Natural killer cell treated with Interleukin-12 subunit alpha and Interleukin-12 subunit beta and Interleukin-15 and Interleukin-18, amount 100 ng/mL, for 72 hours (primary cell): ENCODE measurements around the gene LYPD1. TPM values are rescaled to one million over a fixed set of nuclear protein-coding genes. Genes with fewer than 3 reads are reported as not detected.

ENCODE experiments used
- ATAC-seq, 2 donors: fragments of 150-1000 bp; cut with Tn5 transposase in 1 of 2; sonication (Bioruptor Pico), chemical (Tn5 transposase) in 1 of 2; 2 replicates each; pipeline ENCODE4 v1.10.0; 2021
- DNase-seq: peaks from one replicate; pipeline ENCODE4 v3.0.0; 2022; ENCODE audit warnings: low spot score
- H3K27ac Mint-ChIP-seq, 2 donors: 1 replicate in 1 of 2; 2 replicates in 1 of 2; pipeline ENCODE4 v1.8.0; 2022; ENCODE audit warnings: mixed read lengths in 2 of 2, mild to moderate bottlenecking in 1 of 2, moderate library complexity in 1 of 2
- H3K27me3 Mint-ChIP-seq, 2 donors: 1 replicate in 1 of 2; 2 replicates in 1 of 2; pipeline ENCODE4 v1.8.0; 2022; ENCODE audit warnings: mixed read lengths in 2 of 2
- H3K36me3 Mint-ChIP-seq: one replicate; pipeline ENCODE4 v1.8.0; 2022; ENCODE audit warnings: mixed read lengths
- H3K4me1 Mint-ChIP-seq, 2 donors: 1 replicate in 1 of 2; 2 replicates in 1 of 2; pipeline ENCODE4 v1.8.0; 2022; ENCODE audit warnings: low read depth in 2 of 2, mixed read lengths in 2 of 2, mild to moderate bottlenecking in 1 of 2
- H3K4me3 Mint-ChIP-seq: one replicate; pipeline ENCODE4 v1.8.0; 2022; ENCODE audit warnings: mixed read lengths
- H3K9me3 Mint-ChIP-seq: 2 replicates; pipeline ENCODE4 v1.8.0; 2022; ENCODE audit warnings: mixed read lengths
- total RNA-seq, 2 donors: library from RNA; stranded (reverse); gene quantifications; one replicate each; pipeline ENCODE4 v1.2.3, GENCODE V29; 2022

LYPD1 gene
- total RNA-seq, 2 donors from 2014 or later: not detected

DNA sequence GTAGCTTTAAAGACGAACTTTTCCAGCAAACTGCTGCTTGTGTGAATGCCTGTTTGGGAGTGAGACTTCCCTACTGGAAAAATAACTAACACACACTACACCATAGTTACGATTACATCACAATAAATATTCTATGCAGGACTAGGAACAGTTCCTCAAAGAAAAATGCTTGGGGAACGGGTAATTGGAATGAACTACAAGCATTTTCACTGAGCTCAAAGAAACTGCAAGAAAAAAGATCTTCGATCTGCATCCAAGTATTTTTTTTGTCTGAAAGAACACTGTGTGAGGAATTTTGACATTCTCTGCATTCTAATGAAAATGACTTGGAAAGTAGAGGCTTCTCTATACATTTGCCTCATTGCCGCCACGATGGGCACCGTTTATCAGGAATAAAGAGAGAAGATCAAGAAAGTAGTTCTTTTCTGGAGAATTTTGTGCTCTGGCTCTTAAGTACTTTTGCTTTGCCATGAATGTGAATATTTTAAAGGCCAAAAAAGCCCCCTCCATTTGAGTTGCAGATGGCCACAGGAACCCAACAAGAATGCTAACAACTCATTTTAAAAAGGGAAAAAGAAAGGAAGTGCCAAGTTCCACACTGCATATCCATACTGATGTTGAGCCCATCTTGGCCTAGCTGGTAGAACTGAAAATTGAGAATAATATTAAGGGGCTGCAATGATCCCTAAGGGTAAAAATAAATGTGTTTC lies 13.6 kb downstream of the LYPD1 start:
- Mint-ChIP-seq H3K4me1 (no peaks in the 10 kb centered on the region), H3K27ac (no peak overlapping the region), H3K27me3 (no peaks in the 10 kb centered on the region), H3K36me3 (no peaks in the 10 kb centered on the region), H3K9me3 (peaks cover 2% of the 10 kb centered on the region), H3K4me3 (no peak overlapping the region)
- DNase-seq (no peak), ATAC-seq (no peak)

GRCh38 chr2:132654968-132655367 lies 15.0 kb downstream of the LYPD1 start:
- Mint-ChIP-seq H3K27ac (no peak overlapping the region), H3K9me3 (no peaks in the 10 kb centered on the region), H3K4me3 (no peak overlapping the region), H3K36me3 (no peaks in the 10 kb centered on the region), H3K4me1 (no peaks in the 10 kb centered on the region), H3K27me3 (no peaks in the 10 kb centered on the region)
- DNase-seq (no peak), ATAC-seq (no peak)

DNA sequence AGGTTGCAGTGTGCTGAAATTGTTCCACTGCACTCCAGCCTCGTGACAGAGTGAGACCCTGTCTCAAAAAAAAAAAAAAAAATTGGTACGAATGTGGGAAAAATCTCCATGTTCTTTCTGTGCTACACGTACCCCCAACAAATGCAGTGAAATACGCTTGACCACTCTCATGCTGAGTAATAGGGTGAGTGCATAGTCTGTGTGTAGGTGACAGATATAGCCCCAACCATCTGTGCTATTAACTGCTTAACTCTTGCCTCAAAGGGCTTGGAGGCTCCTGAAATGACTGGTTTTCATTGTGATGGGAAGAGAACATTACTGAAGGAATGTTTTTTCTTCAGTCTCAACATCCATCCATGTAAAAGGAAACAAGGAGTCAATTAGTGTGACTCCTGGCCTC lies 15.7 kb downstream of the LYPD1 start:
- no peak for ATAC-seq
- H3K27me3 Mint-ChIP-seq: no peaks in the 10 kb centered on the region

DNA sequence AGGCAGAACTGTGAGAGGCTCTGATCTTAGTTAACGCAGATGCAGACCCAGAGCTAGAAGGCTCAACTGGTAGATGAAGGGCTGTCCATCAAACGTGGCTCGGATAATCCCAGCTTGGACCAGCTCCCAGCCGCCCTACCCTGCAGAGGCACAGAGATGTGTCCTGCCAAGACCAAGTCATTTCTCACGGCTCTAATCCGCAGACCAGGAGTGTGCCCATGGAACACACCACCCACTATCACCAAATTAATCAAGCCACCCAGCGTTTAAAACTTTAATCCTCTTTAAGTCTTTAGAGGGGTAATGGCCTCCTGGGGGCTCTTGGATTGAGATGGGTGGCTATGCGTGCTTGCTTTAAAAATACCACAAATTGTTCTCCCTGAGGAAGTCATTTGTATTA lies 17.5 kb downstream of the LYPD1 start:
- peaks cover 3% of the 10 kb centered on the region for H3K9me3 Mint-ChIP-seq
- no peaks in the 10 kb centered on the region for H3K36me3 Mint-ChIP-seq
- H3K4me3 Mint-ChIP-seq: no peak overlapping the region
- H3K4me1 Mint-ChIP-seq: no peaks in the 10 kb centered on the region
- ATAC-seq: no peak
- H3K27me3 Mint-ChIP-seq: peaks cover 0 to 7% of the 10 kb centered on the region in 2 donors
- no peak overlapping the region for H3K27ac Mint-ChIP-seq
- DNase-seq: no peak

More for the DNA sequence above, 15.7 kb downstream of the LYPD1 start:
- no peak overlapping the region for H3K4me3 Mint-ChIP-seq
- DNase-seq: no peak
- no peaks in the 10 kb centered on the region for H3K9me3 Mint-ChIP-seq
- no peaks in the 10 kb centered on the region for H3K36me3 Mint-ChIP-seq
- H3K27ac Mint-ChIP-seq: no peak overlapping the region
- H3K4me1 Mint-ChIP-seq: no peaks in the 10 kb centered on the region

- Mint-ChIP-seq H3K36me3 (no peaks in the 10 kb centered on the region), H3K27me3 (peaks cover 0 to 7% of the 10 kb centered on the region in 2 donors), H3K4me3 (no peak overlapping the region), H3K9me3 (peaks cover 3% of the 10 kb centered on the region), H3K4me1 (no peaks in the 10 kb centered on the region), H3K27ac (no peak overlapping the region)
- ATAC-seq (no peak), DNase-seq (no peak)
Measured at GRCh38 chr2:132651115-132652045, 18.6 kb downstream of the LYPD1 start.

DNA sequence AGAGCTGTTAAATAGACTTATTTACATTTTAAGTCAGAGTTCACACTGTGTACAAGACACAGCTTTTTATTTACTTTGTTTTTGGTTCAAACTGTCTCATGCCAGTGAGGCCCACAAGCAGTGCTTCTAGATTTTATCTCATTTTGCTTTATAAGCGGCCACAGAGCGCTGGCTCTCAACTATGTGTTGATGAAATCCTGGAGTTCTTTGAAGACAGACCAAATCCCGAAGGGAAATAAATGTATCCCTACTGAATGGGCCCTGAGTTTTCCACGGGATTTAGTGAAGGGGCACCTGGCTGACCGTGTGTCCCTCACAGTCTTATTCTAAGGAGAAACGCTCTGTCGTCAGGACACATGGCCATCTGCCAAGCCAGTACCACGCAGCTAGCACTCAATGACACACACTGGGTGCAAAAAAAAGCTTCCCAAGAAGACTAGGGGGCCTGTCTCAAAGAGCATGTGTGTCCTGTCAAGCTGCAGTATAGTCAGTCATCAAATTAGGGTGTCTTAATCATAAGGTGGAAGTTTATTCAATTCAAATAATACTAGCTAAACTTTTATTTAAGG lies 23.4 kb downstream of the LYPD1 start:
- Mint-ChIP-seq H3K27me3 (peaks cover 0 to 7% of the 10 kb centered on the region in 2 donors), H3K27ac (no peak overlapping the region), H3K4me1 (no peaks in the 10 kb centered on the region), H3K36me3 (no peaks in the 10 kb centered on the region), H3K9me3 (peaks cover 3% of the 10 kb centered on the region), H3K4me3 (no peak overlapping the region)
- DNase-seq (no peak), ATAC-seq (no peak)

- no peaks in the 10 kb centered on the region for H3K36me3 Mint-ChIP-seq
- DNase-seq: no peak
- H3K27me3 Mint-ChIP-seq: peaks cover 0 to 7% of the 10 kb centered on the region in 2 donors
- H3K9me3 Mint-ChIP-seq: peaks cover 3% of the 10 kb centered on the region
- no peak overlapping the region for H3K27ac Mint-ChIP-seq
- no peak overlapping the region for H3K4me3 Mint-ChIP-seq
- H3K4me1 Mint-ChIP-seq: no peaks in the 10 kb centered on the region
- no peak for ATAC-seq
Measured at GRCh38 chr2:132645722-132646539, 24.1 kb downstream of the LYPD1 start.

GRCh38 chr2:132645176-132645575 lies 24.8 kb downstream of the LYPD1 start:
- H3K27me3 Mint-ChIP-seq: peaks cover 0 to 7% of the 10 kb centered on the region in 2 donors
- peaks cover 3% of the 10 kb centered on the region for H3K9me3 Mint-ChIP-seq
- no peak overlapping the region for H3K27ac Mint-ChIP-seq
- DNase-seq: no peak
- no peaks in the 10 kb centered on the region for H3K36me3 Mint-ChIP-seq
- ATAC-seq: no peak
- H3K4me1 Mint-ChIP-seq: no peaks in the 10 kb centered on the region
- no peak overlapping the region for H3K4me3 Mint-ChIP-seq

DNA sequence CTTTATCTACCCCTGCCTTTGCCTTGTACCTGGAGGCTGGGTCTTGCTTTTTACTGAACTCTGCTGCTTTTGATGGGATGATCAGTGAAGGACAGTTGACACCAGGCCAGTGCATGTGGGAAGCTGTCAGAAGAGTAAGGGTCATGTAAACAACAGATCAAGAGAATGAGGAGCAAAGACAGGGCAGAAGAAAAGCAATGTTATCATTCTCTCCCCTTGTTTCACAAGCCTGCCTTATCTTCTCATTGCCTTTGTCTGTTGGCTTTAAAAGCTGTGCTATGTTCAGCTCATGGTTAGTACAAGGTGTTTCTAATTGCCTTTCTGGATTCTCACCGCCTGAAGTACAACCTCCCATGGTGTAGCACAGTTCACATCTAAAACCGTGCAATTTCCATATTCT lies 27.6 kb downstream of the LYPD1 start:
- Mint-ChIP-seq H3K27ac (no peak overlapping the region), H3K4me3 (no peak overlapping the region), H3K36me3 (no peaks in the 10 kb centered on the region), H3K9me3 (peaks cover 4% of the 10 kb centered on the region), H3K4me1 (no peaks in the 10 kb centered on the region), H3K27me3 (no peaks in the 10 kb centered on the region)
- DNase-seq (no peak), ATAC-seq (no peak)

- Mint-ChIP-seq H3K4me3 (no peak overlapping the region), H3K9me3 (peaks cover 4% of the 10 kb centered on the region), H3K27ac (no peak overlapping the region), H3K27me3 (no peaks in the 10 kb centered on the region), H3K4me1 (no peaks in the 10 kb centered on the region), H3K36me3 (no peaks in the 10 kb centered on the region)
- ATAC-seq (no peak), DNase-seq (no peak)
Measured at GRCh38 chr2:132641819-132642218, 28.2 kb downstream of the LYPD1 start.

DNA sequence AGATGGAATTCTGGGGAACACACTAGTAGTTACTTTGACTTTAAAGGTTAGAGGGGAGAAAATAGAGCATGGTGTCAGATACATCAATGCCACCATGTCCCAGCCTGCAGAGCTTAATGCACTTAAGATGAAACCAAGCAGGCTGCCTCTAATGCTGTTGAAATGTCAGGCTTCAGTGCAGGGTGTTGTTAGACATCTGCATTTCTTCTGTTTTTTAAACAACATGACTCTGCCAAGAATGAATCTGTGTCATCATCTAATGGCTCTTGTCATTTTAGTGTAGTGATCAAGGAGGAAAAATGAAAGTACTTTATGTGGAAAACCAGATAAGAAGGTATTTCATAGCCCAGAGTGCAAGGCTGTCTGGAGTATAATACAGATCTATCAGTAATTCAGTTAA lies 29.9 kb downstream of the LYPD1 start:
- H3K4me1 Mint-ChIP-seq: no peaks in the 10 kb centered on the region
- no peak overlapping the region for H3K4me3 Mint-ChIP-seq
- H3K36me3 Mint-ChIP-seq: no peaks in the 10 kb centered on the region
- ATAC-seq: no peak
- peaks cover 7% of the 10 kb centered on the region for H3K9me3 Mint-ChIP-seq
- H3K27ac Mint-ChIP-seq: no peak overlapping the region
- no peaks in the 10 kb centered on the region for H3K27me3 Mint-ChIP-seq
- DNase-seq: no peak

DNA sequence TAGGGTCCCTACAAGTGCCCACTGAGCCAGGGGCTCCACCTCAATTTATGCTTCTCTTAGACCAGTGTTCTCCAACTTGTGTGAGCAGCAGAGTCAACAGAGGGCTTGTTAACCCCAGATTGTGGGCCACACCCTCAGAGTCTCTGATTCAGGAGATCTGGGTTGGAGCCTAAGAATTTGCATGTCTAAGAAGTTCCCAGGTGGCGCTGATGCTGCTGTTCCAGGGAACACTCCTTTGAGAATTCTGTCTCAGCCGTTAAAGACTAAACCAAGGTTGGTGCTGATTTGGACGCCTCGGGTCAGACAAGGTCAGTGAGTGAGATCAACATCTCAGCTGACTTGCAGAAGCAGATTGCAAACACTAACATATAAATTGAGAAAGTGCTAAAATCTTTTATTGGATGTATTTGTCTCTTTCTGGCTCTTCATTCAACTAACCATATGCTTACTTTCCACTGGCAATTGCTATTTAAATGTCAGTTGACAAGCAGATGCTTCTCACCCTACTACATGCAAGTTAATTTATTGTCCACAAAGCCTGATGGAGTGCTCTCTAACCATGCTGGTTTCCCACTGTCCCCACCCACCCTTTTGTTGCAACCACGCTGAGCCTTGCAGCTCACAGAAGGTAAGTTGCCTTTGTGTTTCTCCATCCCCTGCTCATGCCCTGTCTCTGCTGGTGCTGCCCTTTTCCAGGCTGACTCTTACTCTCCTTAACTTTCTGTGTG lies 31.5 kb downstream of the LYPD1 start:
- H3K27ac Mint-ChIP-seq: no peak overlapping the region
- ATAC-seq (no peak), DNase-seq (no peak)
- H3K4me3 Mint-ChIP-seq: no peak overlapping the region
- H3K4me1 Mint-ChIP-seq: no peaks in the 10 kb centered on the region
- H3K36me3 Mint-ChIP-seq: no peaks in the 10 kb centered on the region
- no peaks in the 10 kb centered on the region for H3K27me3 Mint-ChIP-seq
- H3K9me3 Mint-ChIP-seq: peaks cover 12% of the 10 kb centered on the region

DNA sequence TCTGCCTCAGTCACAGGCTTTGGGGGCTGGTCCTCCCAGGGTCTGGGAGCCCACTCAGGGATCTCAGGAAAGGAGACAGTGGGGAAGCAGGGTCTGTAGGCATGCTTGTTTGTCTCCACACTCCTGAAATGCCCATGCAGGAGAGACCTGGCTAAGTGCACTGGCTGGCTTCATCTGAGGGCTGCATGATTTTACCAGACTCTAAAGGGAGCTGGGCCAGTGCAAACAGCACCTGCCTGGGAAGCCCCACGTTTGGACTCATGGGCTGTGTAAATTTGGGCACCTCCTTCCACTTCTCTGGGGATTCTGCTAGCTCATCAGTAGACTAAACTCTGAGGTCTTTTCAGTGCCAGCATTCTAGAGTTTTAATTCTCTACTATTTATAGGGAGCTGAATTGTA lies 33.7 kb downstream of the LYPD1 start:
- Mint-ChIP-seq H3K9me3 (peaks cover 14% of the 10 kb centered on the region), H3K4me3 (no peak overlapping the region), H3K27me3 (no peaks in the 10 kb centered on the region), H3K36me3 (no peaks in the 10 kb centered on the region), H3K27ac (no peak overlapping the region), H3K4me1 (no peaks in the 10 kb centered on the region)
- no peak for DNase-seq
- ATAC-seq: no peak
